Transverse colon (tissue), 4 donors: ENCODE measurements around the gene HPCAL1. TPM values are rescaled to one million over a fixed set of nuclear protein-coding genes. Genes with fewer than 3 reads are reported as not detected.

Experiments used
- DNase-seq: peaks from one replicate; pipeline ENCODE4 v3.0.0-alpha.2; 2019
- H3K27ac ChIP-seq, 4 donors: fragments of 200-600 bp; sonication (generic); 2 replicates each; pipeline ENCODE4 v1.5.1; 2016 to 2018; ENCODE audit warnings: inconsistent platforms in 4 of 4
- H3K27me3 ChIP-seq: fragments of 200-600 bp; sonication (generic); 2 replicates; pipeline ENCODE4 v1.5.1; 2017; ENCODE audit warnings: inconsistent platforms
- H3K36me3 ChIP-seq, 4 donors: fragments of 200-600 bp; sonication (generic); 2 replicates each; pipeline ENCODE4 v1.5.1; 2017 to 2019; ENCODE audit warnings: inconsistent platforms in 4 of 4
- H3K4me1 ChIP-seq, 4 donors: fragments of 200-600 bp; sonication (generic); 2 replicates each; pipeline ENCODE4 v1.5.1; 2017 to 2020; ENCODE audit warnings: inconsistent platforms in 4 of 4
- H3K4me3 ChIP-seq, 4 donors: fragments of 200-600 bp; sonication (generic); 1 replicate in 1 of 4; 2 replicates in 3 of 4; pipeline versions ENCODE4 v1.5.1 to v1.6.1; 2017 to 2019; ENCODE audit warnings: inconsistent platforms in 4 of 4
- H3K9me3 ChIP-seq, 2 donors: fragments of 200-600 bp; sonication (generic); 2 replicates each; pipeline ENCODE4 v1.5.1; 2017 to 2019; ENCODE audit warnings: inconsistent platforms in 2 of 2
- CTCF ChIP-seq, 5 experiments: fragments of 200-600 bp in 3 of 5; fragments of 450-650 bp in 2 of 5; sonication (generic) in 3 of 5; IDR thresholded peaks; 1 replicate in 2 of 5; 2 replicates in 3 of 5; pipeline ENCODE4 v1.5.1; 2016 to 2017; ENCODE audit warnings: antibody characterized with exemption in 5 of 5, inconsistent platforms in 3 of 5, mild to moderate bottlenecking in 2 of 5, moderate library complexity in 1 of 5
- EP300 ChIP-seq: sonication (generic); formaldehyde crosslinking; IDR thresholded peaks from one replicate; pipeline ENCODE4 v1.6.1; 2017; ENCODE audit warnings: antibody characterized with exemption, low read depth
- POLR2A ChIP-seq: fragments of 450-650 bp; IDR thresholded peaks from one replicate; pipeline ENCODE4 v1.6.1; 2016; ENCODE audit warnings: antibody characterized with exemption, mild to moderate bottlenecking, moderate library complexity
- POLR2AphosphoS5 ChIP-seq, 3 donors: sonication (generic); formaldehyde crosslinking; IDR thresholded peaks; one replicate each; pipeline ENCODE4 v1.6.1; 2016; ENCODE audit warnings: antibody characterized with exemption in 3 of 3
- WGBS, 2 donors: methylation state at CpG; one replicate each; pipeline ENCODE4 v1.1.5; 2018; ENCODE audit warnings: low coverage in 1 of 2; 5-methylcytosine and 5-hydroxymethylcytosine counted together
- in situ Hi-C, 4 donors: fragments of 200-750 bp; cut with MboI; loops; one replicate each; pipeline versions ENCODE4 v1.15.0 to v1.15.1; 2017; ENCODE audit warnings: low sequenced_read_pairs in 3 of 4, low pct_ligation_motif_present in 1 of 4, low pct_unique_long_range_greater_than_20kb in 1 of 4
- intact Hi-C: fragments of 100-400 bp; cut with DNase I; formaldehyde crosslinking; loops from one replicate; pipeline ENCODE4 v1.15.1; 2023; ENCODE audit warnings: low total_unique reads
- total RNA-seq, 4 donors: library from RNA; depleted of rRNA; stranded (reverse); fragments of >200 nt; gene quantifications; one replicate each; pipeline ENCODE4 v1.1.0, GENCODE V29; 2016

The HPCAL1 gene
- total RNA-seq, 4 donors from 2014 or later, result 88.9 to 221 (median 129) TPM

DNA sequence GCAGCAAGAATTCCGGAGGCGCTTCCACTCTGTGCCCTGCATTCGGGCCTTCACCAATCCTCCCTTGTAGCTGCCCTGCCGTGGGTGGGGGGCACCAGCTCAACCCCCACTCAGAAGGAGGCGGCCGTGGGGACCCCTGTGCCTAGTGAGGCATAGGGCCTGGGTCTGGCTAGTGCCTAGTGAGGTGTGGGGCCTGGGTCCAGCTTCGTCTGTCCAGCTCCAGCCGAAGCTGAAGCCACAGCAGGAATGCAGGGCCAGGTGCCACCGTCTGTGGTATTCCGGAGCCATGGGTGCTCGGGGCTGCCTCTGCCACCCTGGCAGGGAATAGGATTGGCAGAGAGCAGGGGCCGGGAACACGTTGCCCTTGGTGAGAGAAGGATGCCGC lies 133.1 kb downstream of the HPCAL1 start:
- intact Hi-C loops (loop anchor here (5.0 kb wide), 1 partner anchor 314 kb away; the partner anchor contains the start of gene RRM2), in situ Hi-C loops (loop anchor here in 2 of 4 donors (10.0 to 25.0 kb wide), 2 partner anchors 311 to 599 kb away; partner anchors contain the start of genes RRM2 (in 1 of the 2) and TAF1B (in 1 of the 2))
- no peak for DNase-seq
- H3K9me3 ChIP-seq, result no peaks in the 10 kb centered on the region
- peaks cover 0 to 8% (median 2%) of the 10 kb centered on the region in 4 donors for H3K36me3 ChIP-seq
- no peaks in the 10 kb centered on the region for H3K27me3 ChIP-seq
- TF ChIP-seq EP300, result no peak
- TF ChIP-seq CTCF (IDR thresholded peaks at IDR 0.05), result no peak
- TF ChIP-seq POLR2AphosphoS5 (IDR thresholded peaks at IDR 0.05), result no peak
- no peak for TF ChIP-seq POLR2A
- no peak overlapping the region for H3K27ac ChIP-seq
- 88% methylated on average over 14 of the region's 14 CpGs; no CpG with 5 or more reads in 1 of the 2 donors for WGBS, 2 donors
- H3K4me1 ChIP-seq, result peaks cover 0 to 23% (median 16%) of the 10 kb centered on the region in 4 donors
- no peak overlapping the region for H3K4me3 ChIP-seq

DNA sequence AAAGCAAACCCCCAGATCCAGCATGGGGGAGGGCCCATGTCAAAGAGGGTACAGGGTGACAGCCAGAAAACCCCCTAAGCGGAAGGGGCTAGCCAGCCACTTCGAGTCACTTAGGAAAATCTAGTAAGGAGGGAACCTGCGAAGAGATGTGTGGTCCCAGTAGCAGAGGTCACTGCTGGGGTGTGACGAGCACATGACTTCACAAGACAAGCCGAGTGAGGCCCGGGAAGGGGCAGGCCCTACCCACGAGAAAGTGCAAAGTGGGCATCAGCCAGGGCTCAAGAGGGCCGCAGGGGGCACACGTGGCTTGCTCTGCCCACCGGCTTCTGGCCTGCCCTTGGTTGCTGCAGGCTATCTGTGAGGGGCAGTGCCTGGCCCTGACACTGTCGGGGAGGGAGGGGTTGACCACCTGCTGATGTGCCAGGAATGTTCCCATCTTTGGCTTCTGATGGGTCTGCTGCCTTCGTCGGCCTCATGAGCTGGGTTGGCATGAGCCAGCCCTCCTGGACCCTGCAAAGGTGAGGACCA lies 133.9 kb downstream of the HPCAL1 start:
- in situ Hi-C loops (loop anchor here in 2 of 4 donors (10.0 to 25.0 kb wide), 2 partner anchors 312 to 599 kb away; partner anchors contain the start of genes RRM2 (in 1 of the 2) and TAF1B (in 1 of the 2)), intact Hi-C loops (loop anchor here (5.0 kb wide), 1 partner anchor 314 kb away; the partner anchor contains the start of gene RRM2)
- DNase-seq, result no peak
- Histone ChIP-seq H3K4me1 (peaks cover 0 to 16% (median 15%) of the 10 kb centered on the region in 4 donors), H3K27ac (no peak overlapping the region), H3K9me3 (no peaks in the 10 kb centered on the region), H3K4me3 (no peak overlapping the region), H3K36me3 (peaks cover 0 to 15% (median 6%) of the 10 kb centered on the region in 4 donors), H3K27me3 (no peaks in the 10 kb centered on the region)
- 81% methylated on average over 13 of the region's 13 CpGs; no CpG with 5 or more reads in 1 of the 2 donors for WGBS, 2 donors
- TF ChIP-seq POLR2A, result no peak

- H3K4me3 ChIP-seq, result no peak overlapping the region
- no peak for TF ChIP-seq POLR2A
- TF ChIP-seq EP300, result no peak
- TF ChIP-seq CTCF (IDR thresholded peaks at IDR 0.05), result no peak
- no peak for TF ChIP-seq POLR2AphosphoS5 (IDR thresholded peaks at IDR 0.05)
- 64 to 69% methylated on average over 5 to 9 of the region's 9 CpGs for whole genome bisulfite sequencing, 2 donors
- H3K4me1 ChIP-seq, result peaks cover 0 to 9% (median 5%) of the 10 kb centered on the region in 4 donors
- intact Hi-C loops (loop anchor here (5.0 kb wide), 1 partner anchor 316 kb away; the partner anchor contains the start of gene RRM2), in situ Hi-C loops (loop anchor here in 2 of 4 donors (10.0 to 25.0 kb wide), 2 partner anchors 313 to 601 kb away; partner anchors contain the start of genes RRM2 (in 1 of the 2) and TAF1B (in 1 of the 2))
- H3K36me3 ChIP-seq, result peaks cover 0 to 22% (median 11%) of the 10 kb centered on the region in 4 donors
- no peaks in the 10 kb centered on the region for H3K9me3 ChIP-seq
- DNase-seq, result no peak
- H3K27ac ChIP-seq, result no peak overlapping the region
- no peaks in the 10 kb centered on the region for H3K27me3 ChIP-seq
Observed at GRCh38 chr2:10437806-10438205, 135.1 kb downstream of the HPCAL1 start.

- no peaks in the 10 kb centered on the region for H3K9me3 ChIP-seq
- H3K4me3 ChIP-seq, result no peak overlapping the region
- no peaks in the 10 kb centered on the region for H3K27me3 ChIP-seq
- intact Hi-C loops (loop anchor here (5.0 kb wide), 1 partner anchor 316 kb away; the partner anchor contains the start of gene RRM2), in situ Hi-C loops (loop anchor here in 2 of 4 donors (10.0 to 25.0 kb wide), 2 partner anchors 314 to 601 kb away; partner anchors contain the start of genes RRM2 (in 1 of the 2) and TAF1B (in 1 of the 2))
- no peak overlapping the region for H3K27ac ChIP-seq
- peaks cover 0 to 6% (median 4%) of the 10 kb centered on the region in 4 donors for H3K4me1 ChIP-seq
- TF ChIP-seq CTCF (IDR thresholded peaks at IDR 0.05) (no peak), EP300 (no peak), POLR2A (no peak), POLR2AphosphoS5 (IDR thresholded peaks at IDR 0.05) (no peak)
- WGBS, 2 donors, result 94% methylated on average over 14 of the region's 14 CpGs; no CpG with 5 or more reads in 1 of the 2 donors
- H3K36me3 ChIP-seq, result peaks cover 0 to 31% (median 14%) of the 10 kb centered on the region in 4 donors
- no peak for DNase-seq
Observed at GRCh38 chr2:10438688-10439087, 136.0 kb downstream of the HPCAL1 start.
